ENCODE measurements around the gene TNFRSF12A. TPM values are rescaled to one million over a fixed set of nuclear protein-coding genes. Genes with fewer than 3 reads are reported as not detected.

Gene TNFRSF12A
- total and polyA plus RNA-seq, 9 of the 15 experiments (the other 6 are each of a cell fraction or from before 2014, with no cell fraction given), result 0.41 to 61.8 (median 26.5) TPM

DNA sequence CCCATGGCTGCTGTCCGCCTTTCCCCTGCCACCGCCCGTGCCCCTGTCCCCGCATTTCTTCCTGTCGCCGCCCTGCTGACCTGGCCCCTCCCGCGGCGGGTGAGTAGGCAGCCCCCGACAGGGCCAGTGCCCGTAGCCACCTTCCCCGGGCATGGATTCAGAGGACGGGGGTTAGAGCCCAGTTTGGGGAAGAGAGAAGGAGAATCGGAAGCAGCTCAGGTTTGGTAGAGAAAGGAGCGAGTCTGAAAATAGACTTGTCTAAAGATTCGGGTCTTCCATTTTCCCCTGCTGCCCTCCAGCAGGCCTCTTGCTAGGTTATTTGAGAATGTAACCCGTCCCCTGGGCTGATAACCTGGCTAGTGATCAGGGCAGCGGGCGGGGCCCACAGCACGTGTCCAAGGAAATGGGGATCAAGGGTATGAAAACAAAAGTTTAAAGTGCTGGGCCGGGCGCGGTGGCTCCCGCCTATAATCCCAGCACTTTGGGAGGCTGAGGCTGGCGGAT lies 15.3 kb upstream of the TNFRSF12A start (continued):
- TF ChIP-seq, protein P1, sequence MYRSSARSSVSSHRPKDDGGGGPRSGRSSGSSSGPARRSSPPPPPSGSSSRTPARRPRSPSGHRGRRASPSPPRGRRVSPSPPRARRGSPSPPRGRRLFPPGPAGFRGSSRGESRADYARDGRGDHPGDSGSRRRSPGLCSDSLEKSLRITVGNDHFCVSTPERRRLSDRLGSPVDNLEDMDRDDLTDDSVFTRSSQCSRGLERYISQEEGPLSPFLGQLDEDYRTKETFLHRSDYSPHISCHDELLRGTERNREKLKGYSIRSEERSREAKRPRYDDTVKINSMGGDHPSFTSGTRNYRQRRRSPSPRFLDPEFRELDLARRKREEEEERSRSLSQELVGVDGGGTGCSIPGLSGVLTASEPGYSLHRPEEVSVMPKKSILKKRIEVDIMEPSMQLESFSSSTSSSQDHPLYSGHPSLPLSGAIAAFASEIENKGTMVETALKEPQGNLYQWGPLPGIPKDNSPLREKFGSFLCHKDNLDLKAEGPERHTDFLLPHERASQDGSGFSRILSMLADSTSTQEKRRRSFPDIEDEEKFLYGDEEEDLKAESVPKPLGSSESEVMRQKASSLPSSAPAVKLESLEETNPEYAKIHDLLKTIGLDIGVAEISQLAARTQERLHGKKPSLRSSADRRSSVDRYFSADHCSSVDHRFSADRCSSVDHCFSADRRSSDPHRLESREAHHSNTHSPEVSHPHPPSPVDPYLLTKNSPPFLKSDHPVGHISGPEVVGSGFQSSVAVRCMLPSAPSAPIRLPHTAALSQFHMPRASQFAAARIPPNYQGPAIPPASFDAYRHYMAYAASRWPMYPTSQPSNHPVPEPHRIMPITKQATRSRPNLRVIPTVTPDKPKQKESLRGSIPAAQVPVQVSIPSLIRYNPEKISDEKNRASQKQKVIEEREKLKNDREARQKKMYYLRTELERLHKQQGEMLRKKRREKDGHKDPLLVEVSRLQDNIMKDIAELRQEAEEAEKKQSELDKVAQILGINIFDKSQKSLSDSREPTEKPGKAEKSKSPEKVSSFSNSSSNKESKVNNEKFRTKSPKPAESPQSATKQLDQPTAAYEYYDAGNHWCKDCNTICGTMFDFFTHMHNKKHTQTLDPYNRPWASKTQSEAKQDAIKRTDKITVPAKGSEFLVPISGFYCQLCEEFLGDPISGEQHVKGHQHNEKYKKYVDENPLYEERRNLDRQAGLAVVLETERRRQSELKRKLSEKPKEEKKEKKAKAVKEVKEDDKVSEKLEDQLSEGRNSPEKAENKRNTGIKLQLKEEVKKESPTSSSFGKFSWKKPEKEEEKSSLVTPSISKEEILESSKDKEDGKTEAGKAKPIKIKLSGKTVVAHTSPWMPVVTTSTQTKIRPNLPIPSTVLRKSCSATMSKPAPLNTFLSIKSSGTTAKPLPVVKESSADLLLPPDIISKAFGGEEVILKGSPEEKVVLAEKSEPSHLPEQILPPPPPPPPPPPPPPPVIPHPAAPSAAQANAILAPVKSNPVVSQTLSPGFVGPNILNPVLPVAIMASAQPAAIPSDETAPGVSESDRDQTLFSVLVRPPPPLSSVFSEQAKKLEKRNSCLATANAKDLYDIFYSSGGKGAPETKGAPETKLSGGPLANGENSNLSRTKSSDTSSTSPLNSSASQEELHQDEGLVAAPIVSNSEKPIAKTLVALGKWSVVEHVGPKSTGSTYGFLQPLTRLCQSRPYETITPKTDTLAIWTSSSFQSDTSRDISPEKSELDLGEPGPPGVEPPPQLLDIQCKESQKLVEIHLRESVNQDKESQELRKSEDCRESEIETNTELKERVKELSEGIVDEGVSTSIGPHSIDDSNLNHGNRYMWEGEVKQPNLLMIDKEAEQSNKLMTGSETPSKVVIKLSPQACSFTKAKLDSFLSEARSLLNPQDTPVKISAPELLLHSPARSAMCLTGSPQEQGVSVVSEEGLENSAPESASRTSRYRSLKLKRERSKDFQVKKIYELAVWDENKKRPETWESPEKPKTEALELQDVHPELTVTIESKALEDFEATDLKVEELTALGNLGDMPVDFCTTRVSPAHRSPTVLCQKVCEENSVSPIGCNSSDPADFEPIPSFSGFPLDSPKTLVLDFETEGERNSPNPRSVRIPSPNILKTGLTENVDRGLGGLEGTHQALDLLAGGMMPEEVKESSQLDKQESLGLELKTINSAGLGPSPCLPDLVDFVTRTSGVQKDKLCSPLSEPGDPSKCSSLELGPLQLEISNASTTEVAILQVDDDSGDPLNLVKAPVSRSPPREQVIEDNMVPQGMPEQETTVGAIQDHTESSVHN (IDR thresholded peaks at IDR 0.05; ENCODE audit: borderline replicate concordance in 1 of 2, low read depth in 1 of 2), result 0 out of 4 replicates have a peak, but pooled peaks of 1 of the 2 experiments have one; percentile 30
- TF ChIP-seq CXXC5 (CRISPR knock-in tag; IDR thresholded peaks at IDR 0.05), result peak; percentile 36

Data from K562 (cell line).